B cell (primary cell): Measurements from ENCODE around the gene CHADL. TPM values are rescaled to one million over a fixed set of nuclear protein-coding genes. Genes with fewer than 3 reads are reported as not detected.

Experiments
- ATAC-seq: fragments of 200-7000 bp; cut with Tn5 transposase; one replicate; pipeline ENCODE4 v1.10.0; 2021; ENCODE audit warnings: low read depth, mild to moderate bottlenecking, moderate number of reproducible peaks, moderate library complexity
- CTCF ChIA-PET: fragments of 350-600 bp; sonication (Branson Sonifier 250); formaldehyde crosslinking; loops from one replicate; lab custom pipeline; 2021; ENCODE audit warnings: antibody characterized with exemption, inconsistent platforms; lab: Charles Lee
- POLR2A ChIA-PET: fragments of 350-600 bp; sonication (Branson Sonifier 250); formaldehyde crosslinking; loops from one replicate; lab custom pipeline; 2021; ENCODE audit warnings: antibody characterized with exemption; lab: Charles Lee
- DNase-seq: peaks from one replicate; pipeline ENCODE4 v3.0.0; 2013
- H2AFZ ChIP-seq: 2 replicates; pipeline ENCODE4 v1.6.1; 2012; ENCODE audit warnings: mild to moderate bottlenecking, low read depth, low read length; ENCODE audit not compliant: insufficient read depth, poor library complexity, severe bottlenecking
- H3K27ac ChIP-seq, 2 donors: 1 replicate in 1 of 2; 2 replicates in 1 of 2; pipeline ENCODE4 v1.5.1; 2012 to 2013; ENCODE audit warnings: low read length in 2 of 2, mild to moderate bottlenecking in 2 of 2, moderate library complexity in 1 of 2
- H3K27me3 ChIP-seq, 4 experiments: fragments of 200-600 bp in 1 of 4; sonication (generic) in 1 of 4; replicated peaks in 1 of 4; 1 replicate in 2 of 4; 2 replicates in 2 of 4; pipeline versions ENCODE4 v1.6.1 to v1.7.0; 2013 to 2016; ENCODE audit warnings: low read length in 3 of 4, mild to moderate bottlenecking in 2 of 4, mixed read lengths in 1 of 4, moderate library complexity in 1 of 4; ENCODE audit not compliant: insufficient read depth in 4 of 4, control insufficient read depth in 3 of 4; ENCODE audit errors: control extremely low read depth in 1 of 4
- H3K36me3 ChIP-seq, 2 experiments: replicated peaks in 1 of 2; 1 replicate in 1 of 2; 2 replicates in 1 of 2; pipeline versions ENCODE4 v1.6.1 to v1.7.1; 2013; ENCODE audit warnings: low read length in 1 of 2; ENCODE audit not compliant: insufficient read depth in 2 of 2, control insufficient read depth in 1 of 2; ENCODE audit errors: control extremely low read depth in 1 of 2, extremely low read depth in 1 of 2
- H3K4me1 ChIP-seq, 2 donors: fragments of 200-600 bp in 1 of 2; sonication (generic) in 1 of 2; 1 replicate in 1 of 2; 2 replicates in 1 of 2; pipeline versions ENCODE4 v1.5.1 to v1.6.1; 2013 to 2017; ENCODE audit warnings: low read length in 2 of 2; ENCODE audit not compliant: control insufficient read depth in 2 of 2, insufficient read depth in 2 of 2
- H3K4me2 ChIP-seq: replicated peaks from 2 replicates; pipeline ENCODE3; 2012; ENCODE audit warnings: mild to moderate bottlenecking, low read depth, low read length; ENCODE audit not compliant: poor library complexity, severe bottlenecking
- H3K4me3 ChIP-seq, 5 experiments: fragments of 200-600 bp in 1 of 5; sonication (generic) in 1 of 5; 1 replicate in 3 of 5; 2 replicates in 2 of 5; pipeline versions ENCODE4 v1.5.1 to v1.7.0; 2011 to 2016; ENCODE audit warnings: low read length in 4 of 5, mild to moderate bottlenecking in 4 of 5, low read depth in 2 of 5, control low read depth in 1 of 5, moderate library complexity in 1 of 5; ENCODE audit not compliant: insufficient read depth in 1 of 5; ENCODE audit errors: control extremely low read depth in 1 of 5, extremely low read depth in 1 of 5
- H3K79me2 ChIP-seq: fragments of 200-600 bp; sonication (generic); one replicate; pipeline ENCODE4 v1.6.0; 2016; ENCODE audit warnings: low read length; ENCODE audit not compliant: control insufficient read depth, insufficient read depth
- H3K9ac ChIP-seq: fragments of 200-600 bp; sonication (generic); 2 replicates; pipeline ENCODE4 v1.6.1; 2017; ENCODE audit warnings: mild to moderate bottlenecking, low read length, moderate library complexity
- H3K9me3 ChIP-seq, 3 donors: one replicate each; pipeline versions ENCODE4 v1.6.1 to v1.7.1; 2013; ENCODE audit warnings: low read length in 2 of 3; ENCODE audit not compliant: control insufficient read depth in 2 of 3, insufficient read depth in 1 of 3; ENCODE audit errors: control extremely low read depth in 1 of 3
- H4K20me1 ChIP-seq: 2 replicates; pipeline ENCODE4 v1.6.0; 2012; ENCODE audit warnings: mild to moderate bottlenecking, low read length; ENCODE audit not compliant: insufficient read depth, control insufficient read depth, poor library complexity, severe bottlenecking
- H3K27ac Mint-ChIP-seq: one replicate; pipeline ENCODE4 v1.8.0; 2021; ENCODE audit warnings: mixed read lengths
- H3K27me3 Mint-ChIP-seq: one replicate; pipeline ENCODE4 v1.8.0; 2021; ENCODE audit warnings: mixed read lengths
- H3K4me1 Mint-ChIP-seq: one replicate; pipeline ENCODE4 v1.8.0; 2021; ENCODE audit warnings: mixed read lengths
- H3K4me3 Mint-ChIP-seq: one replicate; pipeline ENCODE4 v1.8.0; 2021; ENCODE audit warnings: mixed read lengths
- H3K9me3 Mint-ChIP-seq: one replicate; pipeline ENCODE4 v1.8.0; 2022; ENCODE audit warnings: mixed read lengths; ENCODE audit not compliant: insufficient read depth
- CTCF ChIP-seq: fragments of 200-600 bp; IDR thresholded peaks from one replicate; pipeline ENCODE4 v1.8.0; 2022; ENCODE audit warnings: antibody characterized with exemption, mild to moderate bottlenecking
- EZH2 ChIP-seq: IDR thresholded peaks from 2 replicates; pipeline ENCODE4 v1.6.1; 2012; ENCODE audit warnings: borderline replicate concordance, low read depth, mild to moderate bottlenecking, moderate library complexity, low read length; ENCODE audit not compliant: insufficient read depth, poor library complexity, severe bottlenecking
- WGBS: methylation state at CpG from one replicate; pipeline ENCODE4 v1.1.5; 2013; ENCODE audit warnings: missing lambda C conversion rate; ENCODE audit not compliant: insufficient coverage; 5-methylcytosine and 5-hydroxymethylcytosine counted together
- intact Hi-C: fragments of 100-400 bp; cut with micrococcal nuclease; formaldehyde crosslinking; loops from one replicate; pipeline ENCODE4 v1.10.0; 2022
- polyA plus RNA-seq: library from polyadenylated mRNA; depleted of rRNA; stranded (reverse); fragments of >200 nt; gene quantifications from 2 replicates; pipeline ENCODE4 v1.2.3, GENCODE V29; 2012
- total RNA-seq, 2 donors: library from RNA; stranded (reverse); fragments of 120-200 nt in 1 of 2; gene quantifications; 1 replicate in 1 of 2; 2 replicates in 1 of 2; pipeline versions ENCODE4 v1.2.3 to v1.2.4, GENCODE V29; 2013 to 2022

CHADL gene
- total and polyA plus RNA-seq, 2 donors (not counting 1 experiment from before 2014, with no cell fraction given) = 0.07 to 0.59 TPM

DNA sequence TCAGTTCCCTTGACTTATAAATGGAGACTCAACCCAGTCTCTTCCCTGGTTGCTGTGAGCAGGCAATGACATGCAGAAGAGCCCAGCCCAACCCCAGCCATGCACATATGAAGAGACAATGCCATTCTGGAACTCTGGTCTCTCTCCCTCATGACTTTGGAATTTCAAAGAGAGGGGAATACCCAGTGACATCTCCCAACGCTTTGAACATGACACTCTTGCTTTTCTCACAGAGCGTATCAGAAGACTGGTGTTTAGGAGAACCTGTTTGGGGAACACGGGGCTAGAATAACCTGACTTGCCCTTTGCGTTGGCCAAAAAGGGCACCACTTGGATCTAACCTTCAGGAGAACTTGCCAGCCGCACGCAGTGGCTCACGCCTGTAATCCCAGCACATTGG is 32.4 kb upstream of the CHADL start:
- Histone ChIP-seq H3K4me2 (no peak overlapping the region), H2AFZ (no peak overlapping the region), H3K27ac (no peak overlapping the region), H3K4me1 (no peaks in the 10 kb centered on the region), H3K79me2 (peaks cover 28% of the 10 kb centered on the region), H4K20me1 (no peaks in the 10 kb centered on the region), H3K36me3 (peaks cover 16 to 57% of the 10 kb centered on the region in 2 experiments), H3K4me3 (no peak overlapping the region), H3K9me3 (no peaks in the 10 kb centered on the region), H3K27me3 (no peaks in the 10 kb centered on the region), H3K9ac (no peak overlapping the region)
- Mint-ChIP-seq H3K4me3 (no peak overlapping the region), H3K27me3 (no peaks in the 10 kb centered on the region), H3K4me1 (no peaks in the 10 kb centered on the region), H3K27ac (no peak overlapping the region), H3K9me3 (no peaks in the 10 kb centered on the region)
- ChIA-PET POLR2A (no interaction called here), CTCF (interaction anchor here (0.9 kb wide), 1 partner anchor 350 kb away, joined by 3 read pairs; no protein-coding TSS in a partner anchor)
- TF ChIP-seq EZH2 (no peak), CTCF (no peak)
- intact Hi-C loops = no loop called here
- DNase-seq = no peak
- 99% methylated on average over 7 of the region's 7 CpGs for WGBS
- ATAC-seq = no peak

GRCh38 chr22:41271787-41272186 is 31.1 kb upstream of the CHADL start:
- no peak overlapping the region for H3K4me3 ChIP-seq
- ATAC-seq (no peak), DNase-seq (no peak)
- ChIA-PET CTCF (no interaction called here), POLR2A (no interaction called here)
- peaks cover 14 to 61% of the 10 kb centered on the region in 2 experiments for H3K36me3 ChIP-seq
- no peak overlapping the region for H3K27ac ChIP-seq
- peaks cover 28% of the 10 kb centered on the region for H3K79me2 ChIP-seq
- no peaks in the 10 kb centered on the region for H4K20me1 ChIP-seq
- H3K27me3 ChIP-seq = no peaks in the 10 kb centered on the region
- WGBS = 98% methylated on average over 9 of the region's 9 CpGs
- H3K4me1 ChIP-seq = no peaks in the 10 kb centered on the region
- Mint-ChIP-seq H3K27ac (no peak overlapping the region), H3K27me3 (no peaks in the 10 kb centered on the region), H3K4me3 (no peak overlapping the region), H3K9me3 (no peaks in the 10 kb centered on the region), H3K4me1 (no peaks in the 10 kb centered on the region)
- no peaks in the 10 kb centered on the region for H3K9me3 ChIP-seq
- no peak overlapping the region for H3K4me2 ChIP-seq
- intact Hi-C loops = no loop called here
- no peak for TF ChIP-seq CTCF
- TF ChIP-seq EZH2 = no peak
- no peak overlapping the region for H2AFZ ChIP-seq
- H3K9ac ChIP-seq = no peak overlapping the region
